Medulla oblongata (tissue), 1 donor: Measurements from ENCODE around the gene MED12L.

ENCODE experiments used
- DNase-seq: peaks from one replicate; pipeline ENCODE4 v3.0.0-alpha.2; 2015; ENCODE audit errors: extremely low spot score

Gene MED12L

GRCh38 chr3:151259664-151260063, 174.2 kb downstream of the MED12L start:
- DNase-seq, result no peak

- DNase-seq, result no peak
These were observed 177.5 kb downstream of the MED12L start for GRCh38 chr3:151262871-151263525.

- no peak for DNase-seq
These were observed 179.1 kb downstream of the MED12L start for GRCh38 chr3:151264605-151265004.

GRCh38 chr3:151265166-151265565, 179.7 kb downstream of the MED12L start:
- DNase-seq, result no peak

- peak; percentile 80 for DNase-seq
These were observed 180.4 kb downstream of the MED12L start for GRCh38 chr3:151265866-151266265.

GRCh38 chr3:151267066-151267465, 181.6 kb downstream of the MED12L start:
- no peak for DNase-seq

GRCh38 chr3:151268267-151269235, 183.1 kb downstream of the MED12L start:
- no peak for DNase-seq

GRCh38 chr3:151269631-151270030, 184.2 kb downstream of the MED12L start:
- no peak for DNase-seq

GRCh38 chr3:151275091-151275490, 189.6 kb downstream of the MED12L start:
- DNase-seq, result no peak

- no peak for DNase-seq
These were observed 190.7 kb downstream of the MED12L start for GRCh38 chr3:151276038-151276686.

GRCh38 chr3:151276687-151277042, 191.2 kb downstream of the MED12L start:
- DNase-seq, result no peak

- DNase-seq, result peak; percentile 72
These were observed 192.8 kb downstream of the MED12L start, which contains the start of gene P2RY14 for GRCh38 chr3:151278230-151278629. Gene P2RY14 (minus strand): TSS chr3:151278542. CDS start chr3:151214316, 64,226 bp downstream.

GRCh38 chr3:151281671-151282324, 196.3 kb downstream of the MED12L start:
- no peak for DNase-seq

- DNase-seq, result peak; percentile 90
These were observed 197.5 kb downstream of the MED12L start for GRCh38 chr3:151282921-151283320.

- DNase-seq, result no peak
These were observed 197.9 kb downstream of the MED12L start for GRCh38 chr3:151283387-151283786.

GRCh38 chr3:151283907-151284461, 198.5 kb downstream of the MED12L start:
- DNase-seq, result no peak

GRCh38 chr3:151285940-151286339, 200.5 kb downstream of the MED12L start:
- no peak for DNase-seq

GRCh38 chr3:151289445-151289844, 204.0 kb downstream of the MED12L start:
- DNase-seq, result no peak

- DNase-seq, result peak; percentile 48
These were observed 205.2 kb downstream of the MED12L start for GRCh38 chr3:151290673-151291072.

GRCh38 chr3:151293127-151293526, 207.7 kb downstream of the MED12L start:
- DNase-seq, result no peak

GRCh38 chr3:151296226-151296625, 210.8 kb downstream of the MED12L start:
- DNase-seq, result no peak
